Mucosa of stomach (tissue), 1 donor: Measurements from ENCODE around the gene PTGES2.
"Not testable (repeated sequence)": the region's sequence is repeated elsewhere in the genome, so short reads cannot be mapped to it uniquely, and the experiment has no call there.

Experiments used
- H3K27me3 ChIP-seq: one replicate; pipeline ENCODE4 v1.7.0; 2013; ENCODE audit warnings: mild to moderate bottlenecking, low read length; ENCODE audit not compliant: control insufficient read depth, insufficient read depth
- H3K36me3 ChIP-seq: one replicate; pipeline ENCODE4 v1.7.0; 2013; ENCODE audit warnings: low read length; ENCODE audit not compliant: control insufficient read depth, insufficient read depth
- H3K4me1 ChIP-seq: one replicate; pipeline ENCODE4 v1.7.0; 2013; ENCODE audit warnings: mild to moderate bottlenecking, low read length; ENCODE audit not compliant: control insufficient read depth, insufficient read depth
- H3K4me3 ChIP-seq: one replicate; pipeline ENCODE4 v1.7.0; 2013; ENCODE audit warnings: low read length
- H3K9ac ChIP-seq: one replicate; pipeline ENCODE4 v1.7.0; 2013; ENCODE audit warnings: mild to moderate bottlenecking, low read length, moderate library complexity
- H3K9me3 ChIP-seq: one replicate; pipeline ENCODE4 v1.7.0; 2013; ENCODE audit warnings: mild to moderate bottlenecking, low read length, moderate library complexity; ENCODE audit not compliant: control insufficient read depth
- donor health status: Pancreatic carcinoma.

The PTGES2 gene

DNA sequence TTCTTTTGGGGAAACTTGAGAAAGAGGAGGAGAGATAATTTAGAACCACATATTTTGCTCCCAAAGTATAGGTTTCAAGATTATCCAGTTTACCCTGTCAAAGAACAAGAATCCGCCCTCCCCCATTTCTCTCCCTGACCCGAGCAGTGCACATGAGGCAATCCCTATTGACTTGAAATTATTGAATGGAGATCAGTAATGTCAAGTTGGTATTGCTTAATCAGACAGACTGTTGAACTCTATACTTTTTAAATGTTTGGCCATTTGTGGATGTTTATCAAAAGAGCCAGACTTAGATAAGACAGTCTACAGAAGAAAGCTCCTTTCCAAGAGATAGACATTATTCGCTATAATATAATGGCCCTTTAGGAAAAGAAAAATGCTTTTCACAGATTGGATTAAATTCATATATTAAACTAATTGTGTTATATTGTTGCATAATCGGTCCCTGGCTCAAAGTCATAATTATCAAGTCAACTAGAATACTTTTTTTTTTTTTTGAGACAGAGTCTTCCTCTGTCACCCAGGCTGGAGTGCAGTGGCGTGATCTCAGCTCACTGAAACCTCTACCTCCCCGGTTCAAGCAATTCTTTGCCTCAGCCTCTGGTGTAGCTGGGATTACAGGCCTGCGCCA, 54.2 kb downstream of the PTGES2 start:
- Histone ChIP-seq H3K27me3 (no peaks in the 10 kb centered on the region), H3K9ac (peak overlapping the region; percentile 38), H3K9me3 (no peaks in the 10 kb centered on the region), H3K4me1 (peaks cover 32% of the 10 kb centered on the region), H3K4me3 (no peak overlapping the region), H3K36me3 (no peaks in the 10 kb centered on the region)

DNA sequence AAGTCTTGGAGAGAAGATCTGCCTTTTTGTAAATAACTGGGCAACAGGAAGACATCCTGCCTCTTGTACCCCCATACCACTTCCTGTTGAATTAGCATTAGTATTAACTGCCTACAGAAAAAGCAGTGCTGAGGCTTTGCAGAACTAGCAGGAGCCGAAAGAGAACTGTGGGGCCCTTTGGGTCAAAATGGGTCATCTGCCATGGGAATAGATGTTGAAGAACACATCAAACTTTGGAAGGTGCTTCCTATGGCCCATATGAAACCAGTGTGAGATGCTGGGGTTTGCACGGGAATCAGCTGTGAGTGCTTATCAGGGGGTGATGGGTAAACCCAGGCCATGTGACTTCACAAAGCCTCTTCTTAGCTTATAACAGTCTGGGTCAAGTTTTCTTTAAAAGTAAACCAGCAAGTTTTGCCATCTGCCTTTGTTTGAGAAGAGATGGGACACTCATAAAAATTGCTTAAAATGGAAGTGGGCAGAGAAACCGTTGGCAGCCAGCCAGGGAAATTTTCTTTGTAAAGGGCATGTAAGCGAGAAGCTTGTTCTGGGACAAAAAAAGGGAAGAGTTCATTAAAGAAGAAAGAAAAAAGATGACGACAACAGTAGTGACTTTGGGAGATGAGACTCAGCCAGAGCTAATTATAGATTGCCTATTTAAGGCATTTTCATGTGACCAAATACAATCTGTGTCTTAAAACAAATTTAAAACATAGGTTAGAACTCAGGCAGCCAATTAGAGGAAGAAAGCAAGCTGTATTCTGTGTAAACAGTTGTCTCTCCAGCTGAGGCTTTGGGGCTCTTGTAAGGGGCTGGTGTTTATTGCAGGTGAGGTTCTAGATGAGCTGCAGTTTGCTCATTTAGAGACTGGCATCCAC, 55.1 kb downstream of the PTGES2 start:
- Histone ChIP-seq H3K27me3 (no peaks in the 10 kb centered on the region), H3K36me3 (no peaks in the 10 kb centered on the region), H3K4me1 (peaks cover 22% of the 10 kb centered on the region), H3K9ac (peak overlapping the region; percentile 26), H3K4me3 (no peak overlapping the region), H3K9me3 (no peaks in the 10 kb centered on the region)

DNA sequence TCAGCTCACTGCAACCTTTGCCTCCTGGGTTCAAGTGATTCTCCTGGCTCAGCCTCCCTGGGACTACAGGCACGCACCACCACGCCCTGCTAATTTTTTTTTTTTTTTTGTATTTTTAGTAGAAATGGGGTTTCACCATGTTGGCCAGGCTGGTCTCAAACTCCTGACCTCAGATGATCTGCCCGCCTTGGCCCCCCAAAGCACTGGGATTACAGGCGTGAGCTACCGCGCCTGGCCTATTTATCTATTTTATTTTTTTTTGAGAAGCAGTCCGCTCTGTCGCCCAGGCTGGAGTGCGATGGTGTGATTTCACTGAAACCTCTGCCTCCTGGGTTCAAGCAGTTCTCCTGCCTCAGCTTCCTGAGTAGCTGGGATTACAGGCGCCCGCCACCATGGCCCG, 56.1 kb downstream of the PTGES2 start:
- H3K27me3 ChIP-seq, H3K9me3 ChIP-seq, H3K36me3 ChIP-seq, H3K4me3 ChIP-seq, H3K9ac ChIP-seq: not testable (repeated sequence)
- peaks cover 24% of the 10 kb centered on the region for H3K4me1 ChIP-seq

DNA sequence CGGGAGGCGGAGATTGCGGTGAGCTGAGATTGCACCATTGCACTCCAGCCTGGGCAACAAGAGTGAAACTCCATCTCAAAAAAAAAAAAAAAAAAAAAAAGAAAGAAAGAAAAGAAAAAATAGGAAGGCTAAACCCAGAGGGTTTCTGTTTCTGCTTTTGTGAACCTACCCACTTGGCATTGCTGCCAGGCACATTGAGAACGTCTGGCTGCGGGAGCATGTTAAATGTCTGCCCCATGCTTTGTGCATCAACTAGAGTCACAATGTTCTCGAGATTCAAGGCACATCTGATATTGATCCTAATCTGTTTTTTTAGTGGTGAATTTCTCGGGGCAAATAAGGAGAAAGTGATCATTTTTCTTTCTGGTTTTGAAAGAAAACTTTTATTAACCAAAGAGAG, 56.7 kb downstream of the PTGES2 start:
- no peak overlapping the region for H3K4me3 ChIP-seq
- no peaks in the 10 kb centered on the region for H3K27me3 ChIP-seq
- no peak overlapping the region for H3K9ac ChIP-seq
- H3K4me1 ChIP-seq, result peaks cover 30% of the 10 kb centered on the region
- no peaks in the 10 kb centered on the region for H3K9me3 ChIP-seq
- H3K36me3 ChIP-seq, result no peaks in the 10 kb centered on the region
